B cell (primary cell): ENCODE results near the gene SNTA1. TPM values are rescaled to one million over a fixed set of nuclear protein-coding genes. Genes with fewer than 3 reads are reported as not detected.
"Not testable (repeated sequence)": the region's sequence is repeated elsewhere in the genome, so short reads cannot be mapped to it uniquely, and the experiment has no call there.

Source experiments
- ATAC-seq: fragments of 200-7000 bp; cut with Tn5 transposase; one replicate; pipeline ENCODE4 v1.10.0; 2021; ENCODE audit warnings: low read depth, mild to moderate bottlenecking, moderate number of reproducible peaks, moderate library complexity
- CTCF ChIA-PET: fragments of 350-600 bp; sonication (Branson Sonifier 250); formaldehyde crosslinking; loops from one replicate; lab custom pipeline; 2021; ENCODE audit warnings: antibody characterized with exemption, inconsistent platforms; lab: Charles Lee
- POLR2A ChIA-PET: fragments of 350-600 bp; sonication (Branson Sonifier 250); formaldehyde crosslinking; loops from one replicate; lab custom pipeline; 2021; ENCODE audit warnings: antibody characterized with exemption; lab: Charles Lee
- DNase-seq: peaks from one replicate; pipeline ENCODE4 v3.0.0; 2013
- H2AFZ ChIP-seq: 2 replicates; pipeline ENCODE4 v1.6.1; 2012; ENCODE audit warnings: mild to moderate bottlenecking, low read depth, low read length; ENCODE audit not compliant: insufficient read depth, poor library complexity, severe bottlenecking
- H3K27ac ChIP-seq, 2 donors: 1 replicate in 1 of 2; 2 replicates in 1 of 2; pipeline ENCODE4 v1.5.1; 2012 to 2013; ENCODE audit warnings: low read length in 2 of 2, mild to moderate bottlenecking in 2 of 2, moderate library complexity in 1 of 2
- H3K27me3 ChIP-seq, 4 experiments: fragments of 200-600 bp in 1 of 4; sonication (generic) in 1 of 4; replicated peaks in 1 of 4; 1 replicate in 2 of 4; 2 replicates in 2 of 4; pipeline versions ENCODE4 v1.6.1 to v1.7.0; 2013 to 2016; ENCODE audit warnings: low read length in 3 of 4, mild to moderate bottlenecking in 2 of 4, mixed read lengths in 1 of 4, moderate library complexity in 1 of 4; ENCODE audit not compliant: insufficient read depth in 4 of 4, control insufficient read depth in 3 of 4; ENCODE audit errors: control extremely low read depth in 1 of 4
- H3K36me3 ChIP-seq, 2 experiments: replicated peaks in 1 of 2; 1 replicate in 1 of 2; 2 replicates in 1 of 2; pipeline versions ENCODE4 v1.6.1 to v1.7.1; 2013; ENCODE audit warnings: low read length in 1 of 2; ENCODE audit not compliant: insufficient read depth in 2 of 2, control insufficient read depth in 1 of 2; ENCODE audit errors: control extremely low read depth in 1 of 2, extremely low read depth in 1 of 2
- H3K4me1 ChIP-seq, 2 donors: fragments of 200-600 bp in 1 of 2; sonication (generic) in 1 of 2; 1 replicate in 1 of 2; 2 replicates in 1 of 2; pipeline versions ENCODE4 v1.5.1 to v1.6.1; 2013 to 2017; ENCODE audit warnings: low read length in 2 of 2; ENCODE audit not compliant: control insufficient read depth in 2 of 2, insufficient read depth in 2 of 2
- H3K4me2 ChIP-seq: replicated peaks from 2 replicates; pipeline ENCODE3; 2012; ENCODE audit warnings: mild to moderate bottlenecking, low read depth, low read length; ENCODE audit not compliant: poor library complexity, severe bottlenecking
- H3K4me3 ChIP-seq, 5 experiments: fragments of 200-600 bp in 1 of 5; sonication (generic) in 1 of 5; 1 replicate in 3 of 5; 2 replicates in 2 of 5; pipeline versions ENCODE4 v1.5.1 to v1.7.0; 2011 to 2016; ENCODE audit warnings: low read length in 4 of 5, mild to moderate bottlenecking in 4 of 5, low read depth in 2 of 5, control low read depth in 1 of 5, moderate library complexity in 1 of 5; ENCODE audit not compliant: insufficient read depth in 1 of 5; ENCODE audit errors: control extremely low read depth in 1 of 5, extremely low read depth in 1 of 5
- H3K79me2 ChIP-seq: fragments of 200-600 bp; sonication (generic); one replicate; pipeline ENCODE4 v1.6.0; 2016; ENCODE audit warnings: low read length; ENCODE audit not compliant: control insufficient read depth, insufficient read depth
- H3K9ac ChIP-seq: fragments of 200-600 bp; sonication (generic); 2 replicates; pipeline ENCODE4 v1.6.1; 2017; ENCODE audit warnings: mild to moderate bottlenecking, low read length, moderate library complexity
- H3K9me3 ChIP-seq, 3 donors: one replicate each; pipeline versions ENCODE4 v1.6.1 to v1.7.1; 2013; ENCODE audit warnings: low read length in 2 of 3; ENCODE audit not compliant: control insufficient read depth in 2 of 3, insufficient read depth in 1 of 3; ENCODE audit errors: control extremely low read depth in 1 of 3
- H4K20me1 ChIP-seq: 2 replicates; pipeline ENCODE4 v1.6.0; 2012; ENCODE audit warnings: mild to moderate bottlenecking, low read length; ENCODE audit not compliant: insufficient read depth, control insufficient read depth, poor library complexity, severe bottlenecking
- H3K27ac Mint-ChIP-seq: one replicate; pipeline ENCODE4 v1.8.0; 2021; ENCODE audit warnings: mixed read lengths
- H3K27me3 Mint-ChIP-seq: one replicate; pipeline ENCODE4 v1.8.0; 2021; ENCODE audit warnings: mixed read lengths
- H3K4me1 Mint-ChIP-seq: one replicate; pipeline ENCODE4 v1.8.0; 2021; ENCODE audit warnings: mixed read lengths
- H3K4me3 Mint-ChIP-seq: one replicate; pipeline ENCODE4 v1.8.0; 2021; ENCODE audit warnings: mixed read lengths
- H3K9me3 Mint-ChIP-seq: one replicate; pipeline ENCODE4 v1.8.0; 2022; ENCODE audit warnings: mixed read lengths; ENCODE audit not compliant: insufficient read depth
- CTCF ChIP-seq: fragments of 200-600 bp; IDR thresholded peaks from one replicate; pipeline ENCODE4 v1.8.0; 2022; ENCODE audit warnings: antibody characterized with exemption, mild to moderate bottlenecking
- EZH2 ChIP-seq: IDR thresholded peaks from 2 replicates; pipeline ENCODE4 v1.6.1; 2012; ENCODE audit warnings: borderline replicate concordance, low read depth, mild to moderate bottlenecking, moderate library complexity, low read length; ENCODE audit not compliant: insufficient read depth, poor library complexity, severe bottlenecking
- WGBS: methylation state at CpG from one replicate; pipeline ENCODE4 v1.1.5; 2013; ENCODE audit warnings: missing lambda C conversion rate; ENCODE audit not compliant: insufficient coverage; 5-methylcytosine and 5-hydroxymethylcytosine counted together
- intact Hi-C: fragments of 100-400 bp; cut with micrococcal nuclease; formaldehyde crosslinking; loops from one replicate; pipeline ENCODE4 v1.10.0; 2022
- polyA plus RNA-seq: library from polyadenylated mRNA; depleted of rRNA; stranded (reverse); fragments of >200 nt; gene quantifications from 2 replicates; pipeline ENCODE4 v1.2.3, GENCODE V29; 2012
- total RNA-seq, 2 donors: library from RNA; stranded (reverse); fragments of 120-200 nt in 1 of 2; gene quantifications; 1 replicate in 1 of 2; 2 replicates in 1 of 2; pipeline versions ENCODE4 v1.2.3 to v1.2.4, GENCODE V29; 2013 to 2022

SNTA1 gene
- total and polyA plus RNA-seq, 2 donors (not counting 1 experiment from before 2014, with no cell fraction given) = 7.0 to 9.9 TPM

- not testable (repeated sequence) for H3K4me2 ChIP-seq, H3K9me3 Mint-ChIP-seq, H3K4me1 ChIP-seq, H3K36me3 ChIP-seq, H3K9ac ChIP-seq, H3K27me3 ChIP-seq, H2AFZ ChIP-seq, H3K9me3 ChIP-seq, H3K4me1 Mint-ChIP-seq, H3K4me3 Mint-ChIP-seq, H3K79me2 ChIP-seq, H3K4me3 ChIP-seq, H3K27me3 Mint-ChIP-seq, H3K27ac ChIP-seq, H4K20me1 ChIP-seq
- ATAC-seq (peak; percentile 97), DNase-seq (peak; percentile 86)
- intact Hi-C loops = loop anchor here (2.0 kb wide), 2 partner anchors 196 to 212 kb away; no protein-coding TSS in a partner anchor
- peak; percentile 93 for TF ChIP-seq CTCF
- 20% methylated on average over 5 of the region's 6 CpGs for WGBS
- POLR2A ChIA-PET = interaction anchor here (0.7 kb wide), 1 partner anchor 94 kb away, joined by 5 read pairs; no protein-coding TSS in a partner anchor
- peak overlapping the region; percentile 10 for H3K27ac Mint-ChIP-seq
- CTCF ChIA-PET = interaction anchor here (0.5 to 3.0 kb wide), 17 partner anchors 14 to 232 kb away, joined by 3 to 61 read pairs (median 4); partner anchors contain the start of genes ACTL10, CBFA2T2 and CDK5RAP1
These were observed 13.5 kb upstream of the SNTA1 start for GRCh38 chr20:33456916-33457642.

GRCh38 chr20:33450867-33451266 is 7.3 kb upstream of the SNTA1 start:
- Mint-ChIP-seq H3K9me3 (no peaks in the 10 kb centered on the region), H3K27ac (no peak overlapping the region), H3K27me3 (no peaks in the 10 kb centered on the region), H3K4me3 (no peak overlapping the region), H3K4me1 (peaks cover under 1% of the 10 kb centered on the region)
- peaks cover 0 to 3% (median 0%) of the 10 kb centered on the region in 3 donors for H3K9me3 ChIP-seq
- no peak overlapping the region for H3K9ac ChIP-seq
- no peak overlapping the region for H3K27ac ChIP-seq
- no peaks in the 10 kb centered on the region for H3K79me2 ChIP-seq
- no peaks in the 10 kb centered on the region for H3K4me1 ChIP-seq
- whole genome bisulfite sequencing = 96% methylated on average over 3 of the region's 4 CpGs
- ChIA-PET POLR2A (no interaction called here), CTCF (interaction anchor here (0.8 kb wide), 1 partner anchor 205 kb away, joined by 3 read pairs; no protein-coding TSS in a partner anchor)
- no peaks in the 10 kb centered on the region for H3K36me3 ChIP-seq
- no peaks in the 10 kb centered on the region for H4K20me1 ChIP-seq
- H2AFZ ChIP-seq = no peak overlapping the region
- intact Hi-C loops = no loop called here
- DNase-seq (no peak), ATAC-seq (no peak)
- no peaks in the 10 kb centered on the region for H3K27me3 ChIP-seq
- H3K4me2 ChIP-seq = no peak overlapping the region
- no peak overlapping the region for H3K4me3 ChIP-seq
- TF ChIP-seq EZH2 = no peak
- TF ChIP-seq CTCF = no peak
